H1 (cell line): Measurements from ENCODE around the gene TRIML2. TPM values are rescaled to one million over a fixed set of nuclear protein-coding genes. Genes with fewer than 3 reads are reported as not detected.
A peak's percentile ranks its signal among the peaks of the same experiment; 100 is the strongest.

ENCODE experiments used
- BCL11A ChIP-seq, 2 experiments: IDR thresholded peaks; one replicate each; pipeline ENCODE4 v1.6.1; 2011; ENCODE audit warnings: low read depth in 2 of 2, low read length in 2 of 2, mild to moderate bottlenecking in 2 of 2
- BRCA1 ChIP-seq: IDR thresholded peaks from 2 replicates; pipeline ENCODE4 v1.6.1; 2012; ENCODE audit warnings: low read depth, low read length, improper control_type of control experiment
- CEBPB ChIP-seq: IDR thresholded peaks from 2 replicates; pipeline ENCODE4 v1.6.1; 2012; ENCODE audit warnings: low read depth, low read length
- CHD2 ChIP-seq: IDR thresholded peaks from 2 replicates; pipeline ENCODE4 v1.6.1; 2012; ENCODE audit warnings: low read length, improper control_type of control experiment
- KDM4A ChIP-seq: IDR thresholded peaks from one replicate; pipeline ENCODE4 v1.7.1; 2012; ENCODE audit warnings: low read depth, mild to moderate bottlenecking, moderate library complexity, low read length, inconsistent platforms; ENCODE audit not compliant: severe bottlenecking
- MAFK ChIP-seq: IDR thresholded peaks from 2 replicates; pipeline ENCODE4 v1.6.1; 2012; ENCODE audit warnings: low read depth, mild to moderate bottlenecking, improper control_type of control experiment, low read length
- POU5F1 ChIP-seq: IDR thresholded peaks from 2 replicates; pipeline ENCODE4 v1.6.1; 2011; ENCODE audit warnings: low read depth, mild to moderate bottlenecking, low read length, moderate library complexity
- RAD21 ChIP-seq, 2 experiments: IDR thresholded peaks in 1 of 2; conservative IDR thresholded peaks in 1 of 2; 2 replicates each; pipeline ENCODE4 v1.6.1; 2011; ENCODE audit warnings: low read depth in 2 of 2, low read length in 2 of 2, improper control_type of control experiment in 1 of 2, inconsistent platforms in 1 of 2, mild to moderate bottlenecking in 1 of 2, moderate library complexity in 1 of 2
- RFX5 ChIP-seq: IDR thresholded peaks from 2 replicates; pipeline ENCODE4 v1.6.1; 2011; ENCODE audit warnings: low read depth, low read length, improper control_type of control experiment, borderline replicate concordance
- RNF2 ChIP-seq: fragments of 200-900, 300-1000 bp; sonication (generic); IDR thresholded peaks from 2 replicates; pipeline ENCODE4 v1.7.1; 2016; ENCODE audit warnings: borderline replicate concordance, low read depth, mild to moderate bottlenecking, antibody characterized with exemption, low read length; ENCODE audit not compliant: poor library complexity, severe bottlenecking; ENCODE audit errors: missing control alignments
- SAP30 ChIP-seq: fragments of 300-600 bp; sonication (generic); IDR thresholded peaks from 2 replicates; pipeline ENCODE4 v1.7.1; 2012; ENCODE audit warnings: low read length, moderate library complexity, mild to moderate bottlenecking, inconsistent platforms; ENCODE audit not compliant: insufficient read depth, insufficient replicate concordance
- SIX5 ChIP-seq: IDR thresholded peaks from 2 replicates; pipeline ENCODE4 v1.6.1; 2011; ENCODE audit warnings: mild to moderate bottlenecking, low read depth, low read length
- TAF1 ChIP-seq: IDR thresholded peaks from 2 replicates; pipeline ENCODE4 v1.6.1; 2011; ENCODE audit warnings: mild to moderate bottlenecking, low read depth, low read length
- TBP ChIP-seq: IDR thresholded peaks from 2 replicates; pipeline ENCODE4 v1.6.1; 2011; ENCODE audit warnings: low read depth, low read length, improper control_type of control experiment
- TEAD4 ChIP-seq: IDR thresholded peaks from 2 replicates; pipeline ENCODE4 v1.6.1; 2012; ENCODE audit warnings: low read depth, low read length, inconsistent platforms, mixed read lengths
- polyA plus RNA-seq, 7 experiments: library from polyadenylated mRNA; depleted of rRNA in 3 of 7; stranded (reverse) in 5 of 7; unstranded in 2 of 7; fragments of >200 nt in 5 of 7; fragments of 200-250 nt in 2 of 7; gene quantifications; 1 replicate in 5 of 7; 2 replicates in 1 of 7; 4 replicates in 1 of 7; pipeline versions ENCODE4 v1.2.1 to v1.2.3, GENCODE V29; 2011 to 2013; ENCODE audit warnings: missing spikeins in 2 of 7, mixed read lengths in 2 of 7
- total RNA-seq: library from RNA; stranded (reverse); fragmentation: NEBNext Ultra II Directional; extraction: Animal tissue kit (Norgen Biotek cat#: 25700); gene quantifications from 2 replicates; pipeline ENCODE4 v1.2.1, GENCODE V29; 2021

Gene TRIML2
- total and polyA plus RNA-seq, 2 of the 8 experiments (the other 6 are each of a cell fraction or from before 2014, with no cell fraction given): 28.1 to 59.2 TPM

- TF ChIP-seq RNF2: no peak
- TF ChIP-seq CEBPB: no peak
- peak; percentile 34; the same call in 1 of the 2 replicates for TF ChIP-seq POU5F1
- TF ChIP-seq SAP30: no peak
- TF ChIP-seq MAFK: no peak
- TF ChIP-seq TAF1: peak; percentile 51; the same call in 1 of the 2 replicates
- peak; percentile 57 for TF ChIP-seq TEAD4
- peak; percentile 18; the same call in 1 of the 2 replicates for TF ChIP-seq CHD2
- no peak for TF ChIP-seq RFX5
- TF ChIP-seq BRCA1: no peak
- TF ChIP-seq TBP: peak; percentile 43; the same call in 1 of the 2 replicates
- peak; percentile 25 for TF ChIP-seq KDM4A
- peak in 1 of 2 experiments; percentile 5; a peak in 1 of 4 replicates for TF ChIP-seq RAD21 (IDR thresholded peaks at IDR 0.05 in 1 of 2, conservative IDR thresholded peaks at IDR 0.05 in 1 of 2; ENCODE audit: low read depth in 2 of 2, low read length in 2 of 2)
- TF ChIP-seq SIX5: no peak
- TF ChIP-seq BCL11A (IDR thresholded peaks at IDR 0.05; ENCODE audit: low read depth in 2 of 2, low read length in 2 of 2): no peak
These were observed 1.2 kb downstream of the TRIML2 start (continued) for GRCh38 chr4:188107931-188108843.
